ENCODE data around the gene CFAP61. TPM values are rescaled to one million over a fixed set of nuclear protein-coding genes. Genes with fewer than 3 reads are reported as not detected.

CFAP61 gene
- total and polyA plus RNA-seq, 2 experiments from 2014 or later: 0.21 TPM; not detected in 1

GRCh38 chr20:20227013-20227571 lies 174.8 kb downstream of the CFAP61 start (continued):
- no peak for TF ChIP-seq REST (IDR thresholded peaks at IDR 0.05; ENCODE audit: unreplicated experiment)
- no peak for TF ChIP-seq ZNF331 (CRISPR knock-in tag; IDR thresholded peaks at IDR 0.05; ENCODE audit: low read depth)
- no peak for TF ChIP-seq ZNF114 (CRISPR knock-in tag; IDR thresholded peaks at IDR 0.05)
- TF ChIP-seq, protein P1, sequence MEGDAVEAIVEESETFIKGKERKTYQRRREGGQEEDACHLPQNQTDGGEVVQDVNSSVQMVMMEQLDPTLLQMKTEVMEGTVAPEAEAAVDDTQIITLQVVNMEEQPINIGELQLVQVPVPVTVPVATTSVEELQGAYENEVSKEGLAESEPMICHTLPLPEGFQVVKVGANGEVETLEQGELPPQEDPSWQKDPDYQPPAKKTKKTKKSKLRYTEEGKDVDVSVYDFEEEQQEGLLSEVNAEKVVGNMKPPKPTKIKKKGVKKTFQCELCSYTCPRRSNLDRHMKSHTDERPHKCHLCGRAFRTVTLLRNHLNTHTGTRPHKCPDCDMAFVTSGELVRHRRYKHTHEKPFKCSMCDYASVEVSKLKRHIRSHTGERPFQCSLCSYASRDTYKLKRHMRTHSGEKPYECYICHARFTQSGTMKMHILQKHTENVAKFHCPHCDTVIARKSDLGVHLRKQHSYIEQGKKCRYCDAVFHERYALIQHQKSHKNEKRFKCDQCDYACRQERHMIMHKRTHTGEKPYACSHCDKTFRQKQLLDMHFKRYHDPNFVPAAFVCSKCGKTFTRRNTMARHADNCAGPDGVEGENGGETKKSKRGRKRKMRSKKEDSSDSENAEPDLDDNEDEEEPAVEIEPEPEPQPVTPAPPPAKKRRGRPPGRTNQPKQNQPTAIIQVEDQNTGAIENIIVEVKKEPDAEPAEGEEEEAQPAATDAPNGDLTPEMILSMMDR (conservative IDR thresholded peaks at IDR 0.05; ENCODE audit: low read depth in 2 of 2): no peak

- Histone ChIP-seq H3F3A (replicated peaks; ENCODE audit: low read depth) (no peaks in the 10 kb centered on the region), H3K4me3 (no peak overlapping the region), H3K9me2 (ENCODE audit: insufficient read depth) (peaks cover 3% of the 10 kb centered on the region; the same call in 1 of the 2 replicates), H3K79me2 (replicated peaks; ENCODE audit: insufficient read depth) (no peaks in the 10 kb centered on the region), H3K4me2 (no peak overlapping the region), H2AFZ (no peak overlapping the region), H3K4me1 (ENCODE audit: insufficient read depth) (peaks cover 9% of the 10 kb centered on the region; the same call in 1 of the 2 replicates), H4K20me1 (replicated peaks; ENCODE audit: insufficient read depth) (no peaks in the 10 kb centered on the region), H3K36me3 (ENCODE audit: insufficient read depth) (no peaks in the 10 kb centered on the region), H3K27me3 (ENCODE audit: insufficient read depth) (no peaks in the 10 kb centered on the region), H3K27ac (ENCODE audit: low read depth) (no peak overlapping the region)
- ATAC-seq: no peak
- Mint-ChIP-seq H3K27me3 (ENCODE audit: insufficient read depth, low read depth, poor library complexity) (peaks cover 9% of the 10 kb centered on the region), H3K9me3 (peaks cover 7% of the 10 kb centered on the region; the same call in 2 of the 3 replicates), H3K36me3 (ENCODE audit: low read depth) (no peaks in the 10 kb centered on the region; the same call in 2 of the 3 replicates), H3K27ac (no peak overlapping the region), H3K4me1 (peaks cover 15% of the 10 kb centered on the region; the same call in 2 of the 3 replicates), H3K4me3 (no peak overlapping the region)
- TF ChIP-seq EZH2phosphoT487 (IDR thresholded peaks at IDR 0.05; ENCODE audit: unreplicated experiment) (no peak), REST (IDR thresholded peaks at IDR 0.05; ENCODE audit: unreplicated experiment) (no peak), ZNF331 (CRISPR knock-in tag; IDR thresholded peaks at IDR 0.05; ENCODE audit: low read depth) (no peak), POLR2AphosphoS5 (IDR thresholded peaks at IDR 0.05; ENCODE audit: low read depth) (no peak), STAT1 (IDR thresholded peaks at IDR 0.05; ENCODE audit: unreplicated experiment) (no peak), EZH2 (IDR thresholded peaks at IDR 0.05; ENCODE audit: low read depth, unreplicated experiment) (no peak), CREB1 (CRISPR knock-in tag; IDR thresholded peaks at IDR 0.05; ENCODE audit: low read depth) (no peak), NANOG (IDR thresholded peaks at IDR 0.05; ENCODE audit: borderline replicate concordance) (no peak)
- TF ChIP-seq, protein P2, sequence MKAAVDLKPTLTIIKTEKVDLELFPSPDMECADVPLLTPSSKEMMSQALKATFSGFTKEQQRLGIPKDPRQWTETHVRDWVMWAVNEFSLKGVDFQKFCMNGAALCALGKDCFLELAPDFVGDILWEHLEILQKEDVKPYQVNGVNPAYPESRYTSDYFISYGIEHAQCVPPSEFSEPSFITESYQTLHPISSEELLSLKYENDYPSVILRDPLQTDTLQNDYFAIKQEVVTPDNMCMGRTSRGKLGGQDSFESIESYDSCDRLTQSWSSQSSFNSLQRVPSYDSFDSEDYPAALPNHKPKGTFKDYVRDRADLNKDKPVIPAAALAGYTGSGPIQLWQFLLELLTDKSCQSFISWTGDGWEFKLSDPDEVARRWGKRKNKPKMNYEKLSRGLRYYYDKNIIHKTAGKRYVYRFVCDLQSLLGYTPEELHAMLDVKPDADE (IDR thresholded peaks at IDR 0.05): no peak
- no peak for DNase-seq (ENCODE audit: low spot score)
Measured at GRCh38 chr20:20228351-20228750, 176.0 kb downstream of the CFAP61 start.

Data from GM23338 (cell line).